Subcutaneous adipose tissue (tissue), 4 donors: ENCODE measurements around the gene TTC12. TPM values are rescaled to one million over a fixed set of nuclear protein-coding genes. Genes with fewer than 3 reads are reported as not detected.

Source experiments
- CTCF ChIP-seq: fragments of 450-650 bp; IDR thresholded peaks from one replicate; pipeline ENCODE4 v1.5.1; 2016; ENCODE audit warnings: low read depth, mild to moderate bottlenecking, control low read depth, antibody characterized with exemption, moderate library complexity
- total RNA-seq, 4 donors: library from RNA; depleted of rRNA; stranded (reverse); fragments of >200 nt; gene quantifications; one replicate each; pipeline ENCODE4 v1.1.0, GENCODE V29; 2016

The TTC12 gene
- total RNA-seq, 4 donors from 2014 or later = 10.6 to 17.7 (median 12.2) TPM

DNA sequence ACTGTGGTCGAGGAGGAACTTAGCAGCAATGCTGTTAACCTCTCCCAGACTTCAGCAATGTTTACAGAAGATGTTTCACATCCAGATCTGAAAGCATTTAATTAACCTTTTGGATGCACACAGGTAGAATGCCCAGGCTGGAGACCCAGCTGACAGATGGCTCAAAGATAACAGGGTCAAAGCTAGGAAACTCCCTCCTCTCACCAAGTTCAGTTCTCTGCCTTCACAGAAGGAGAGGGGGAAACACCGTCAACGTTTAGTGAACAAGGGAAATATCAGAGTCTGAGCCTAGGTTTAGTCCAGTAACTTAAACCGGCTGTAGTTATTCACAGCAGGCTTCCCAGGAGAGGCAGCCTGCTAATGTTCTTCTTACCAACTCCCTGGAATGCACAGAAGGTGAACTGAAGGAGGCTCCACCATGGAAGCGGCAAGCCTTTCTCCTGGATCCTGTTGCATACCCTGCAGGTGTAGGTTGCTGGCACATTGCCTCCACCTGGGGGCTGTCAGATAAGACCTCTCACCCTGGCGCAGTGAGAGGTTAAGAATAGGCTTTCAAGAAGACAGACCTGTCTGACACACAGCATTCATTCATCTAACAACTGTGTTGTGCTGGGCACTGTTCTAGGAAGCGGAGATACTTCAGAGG is 49.7 kb downstream of the TTC12 start:
- no peak for TF ChIP-seq CTCF

- no peak for TF ChIP-seq CTCF
These were observed 51.5 kb downstream of the TTC12 start for GRCh38 chr11:113365895-113366294.

DNA sequence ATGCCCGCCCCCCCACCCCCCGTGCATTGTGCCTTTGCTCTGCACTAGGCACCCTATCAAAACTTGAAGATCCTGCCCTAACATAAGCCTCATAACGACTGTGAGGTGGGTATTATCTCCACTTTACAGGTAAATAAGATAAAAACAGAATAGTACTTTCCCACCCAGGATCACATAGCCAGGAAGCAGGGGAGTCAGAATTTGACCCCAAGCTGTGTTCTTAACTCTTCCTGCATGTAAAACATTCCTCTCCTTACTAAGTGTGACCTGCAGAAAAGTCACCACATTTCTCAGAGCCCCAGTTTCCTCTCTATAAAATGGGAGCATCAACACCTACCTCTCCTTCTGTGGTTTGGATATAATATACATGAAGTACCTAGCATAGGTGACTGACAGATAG is 55.0 kb downstream of the TTC12 start:
- no peak for TF ChIP-seq CTCF

DNA sequence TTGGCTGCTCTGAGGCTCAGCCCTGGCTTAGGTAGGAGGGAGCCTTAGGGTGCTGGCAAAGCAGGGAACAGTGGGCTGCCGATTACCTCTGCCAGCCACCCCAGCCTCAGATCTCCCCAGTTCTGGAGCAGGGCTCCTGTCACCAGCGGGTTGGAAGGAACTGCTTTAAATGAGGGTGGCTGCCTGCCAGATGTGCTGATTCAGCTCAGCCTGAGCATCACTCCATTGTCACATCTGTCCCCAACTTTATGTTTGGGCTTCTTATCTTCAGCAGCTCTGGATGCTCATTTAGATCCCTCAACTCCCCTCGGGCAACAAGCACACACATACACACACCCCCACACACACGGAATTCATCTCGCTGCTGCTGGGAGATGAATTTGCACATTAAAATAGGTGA is 56.3 kb downstream of the TTC12 start:
- TF ChIP-seq CTCF = no peak

- no peak for TF ChIP-seq CTCF
These were observed 57.9 kb downstream of the TTC12 start for GRCh38 chr11:113372309-113372708.

- no peak for TF ChIP-seq CTCF
These were observed 58.9 kb downstream of the TTC12 start for GRCh38 chr11:113373306-113373705.

DNA sequence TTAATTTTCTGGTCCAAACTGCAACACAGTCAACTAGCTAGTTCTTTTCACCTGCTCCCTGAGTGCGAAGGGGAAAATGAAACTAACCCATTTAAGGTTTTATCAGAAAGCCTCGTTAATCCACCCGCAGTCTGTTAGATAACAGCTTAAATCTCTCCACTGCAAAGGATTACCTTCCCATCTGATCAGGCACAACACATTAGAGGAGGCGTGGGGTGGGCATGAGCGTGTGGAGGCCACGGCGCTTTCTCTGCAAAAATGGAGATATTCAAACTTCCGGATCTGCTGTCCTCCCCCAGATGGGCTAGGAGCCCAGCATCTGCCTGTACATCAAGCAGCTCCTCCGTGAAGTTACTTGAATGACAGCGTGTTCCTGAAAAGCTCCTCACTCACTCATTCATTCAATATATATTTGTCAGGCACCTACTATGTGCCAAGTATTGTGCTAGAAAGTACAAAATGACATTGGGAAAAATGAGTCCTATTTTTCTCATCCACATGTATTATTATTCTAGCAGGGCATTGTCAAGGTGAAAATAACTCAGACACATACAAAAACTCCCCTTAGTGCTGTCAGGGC is 59.7 kb downstream of the TTC12 start:
- no peak for TF ChIP-seq CTCF
